Lower lobe of right lung (tissue), 2 donors: Measurements from ENCODE around the gene CEACAM18. TPM values are rescaled to one million over a fixed set of nuclear protein-coding genes. Genes with fewer than 3 reads are reported as not detected.

Experiments
- ATAC-seq, 2 donors: fragments of 200-7000 bp; cut with Tn5 transposase; one replicate each; pipeline ENCODE4 v1.9.1; 2020 to 2022; ENCODE audit warnings: mild to moderate bottlenecking in 2 of 2, moderate library complexity in 2 of 2
- DNase-seq: peaks from one replicate; pipeline ENCODE4 v3.0.0-alpha.2; 2020
- H3K27ac ChIP-seq: fragments of 200-600 bp; one replicate; pipeline ENCODE4 v1.8.0; 2022
- H3K27me3 ChIP-seq: fragments of 200-600 bp; one replicate; pipeline ENCODE4 v1.8.0; 2022; ENCODE audit warnings: low read depth
- H3K36me3 ChIP-seq: fragments of 200-600 bp; one replicate; pipeline ENCODE4 v1.8.0; 2022; ENCODE audit warnings: mild to moderate bottlenecking
- H3K4me1 ChIP-seq: fragments of 200-600 bp; one replicate; pipeline ENCODE4 v1.8.0; 2022
- H3K4me3 ChIP-seq: fragments of 200-600 bp; one replicate; pipeline ENCODE4 v1.8.0; 2022; ENCODE audit warnings: mild to moderate bottlenecking
- H3K9me3 ChIP-seq: fragments of 200-600 bp; one replicate; pipeline ENCODE4 v1.8.0; 2022
- CTCF ChIP-seq: fragments of 200-600 bp; IDR thresholded peaks from one replicate; pipeline ENCODE4 v1.8.0; 2022; ENCODE audit warnings: antibody characterized with exemption, mild to moderate bottlenecking
- intact Hi-C: fragments of 100-400 bp; cut with DNase I; formaldehyde crosslinking; loops from one replicate; pipeline ENCODE4 v1.11.0; 2022
- total RNA-seq: library from RNA; stranded (reverse); fragmentation: NEBNext Ultra II Directional; extraction: Animal tissue kit (Norgen Biotek cat#: 25700); gene quantifications from one replicate; pipeline ENCODE4 v1.2.1, GENCODE V29; 2021
- donor health status: DM: no; HTN: yes; CAD: no; lungs with severe emphysema.

CEACAM18 gene
- total RNA-seq, 1 donor from 2014 or later: not detected

DNA sequence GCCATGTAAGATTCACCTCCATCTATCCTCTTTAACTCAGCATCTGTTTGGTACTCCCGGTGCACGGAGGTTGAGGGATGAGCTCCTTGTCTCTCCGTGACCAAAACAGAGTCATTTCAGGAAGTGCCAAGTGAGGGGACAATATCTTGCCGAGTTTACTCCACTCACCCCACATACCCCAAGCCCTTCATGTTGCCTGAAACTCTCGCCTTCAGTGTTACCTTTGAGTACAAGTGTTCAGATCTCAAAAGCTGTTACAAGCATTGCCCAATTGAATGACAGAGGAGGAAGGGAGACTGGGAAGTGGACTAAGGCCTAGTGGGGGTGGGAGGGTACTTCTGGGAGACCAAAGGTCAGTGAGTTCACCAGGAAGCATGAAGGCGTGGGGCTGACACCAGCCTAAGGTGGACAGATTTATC, 29.3 kb downstream of the CEACAM18 start:
- no peaks in the 10 kb centered on the region for H3K9me3 ChIP-seq
- H3K27me3 ChIP-seq: no peaks in the 10 kb centered on the region
- H3K4me1 ChIP-seq: peaks cover 9% of the 10 kb centered on the region
- DNase-seq (no peak), ATAC-seq (peak; percentile 47)
- TF ChIP-seq CTCF: no peak
- intact Hi-C loops: no loop called here
- no peak overlapping the region for H3K27ac ChIP-seq
- no peaks in the 10 kb centered on the region for H3K36me3 ChIP-seq
- H3K4me3 ChIP-seq: no peak overlapping the region

DNA sequence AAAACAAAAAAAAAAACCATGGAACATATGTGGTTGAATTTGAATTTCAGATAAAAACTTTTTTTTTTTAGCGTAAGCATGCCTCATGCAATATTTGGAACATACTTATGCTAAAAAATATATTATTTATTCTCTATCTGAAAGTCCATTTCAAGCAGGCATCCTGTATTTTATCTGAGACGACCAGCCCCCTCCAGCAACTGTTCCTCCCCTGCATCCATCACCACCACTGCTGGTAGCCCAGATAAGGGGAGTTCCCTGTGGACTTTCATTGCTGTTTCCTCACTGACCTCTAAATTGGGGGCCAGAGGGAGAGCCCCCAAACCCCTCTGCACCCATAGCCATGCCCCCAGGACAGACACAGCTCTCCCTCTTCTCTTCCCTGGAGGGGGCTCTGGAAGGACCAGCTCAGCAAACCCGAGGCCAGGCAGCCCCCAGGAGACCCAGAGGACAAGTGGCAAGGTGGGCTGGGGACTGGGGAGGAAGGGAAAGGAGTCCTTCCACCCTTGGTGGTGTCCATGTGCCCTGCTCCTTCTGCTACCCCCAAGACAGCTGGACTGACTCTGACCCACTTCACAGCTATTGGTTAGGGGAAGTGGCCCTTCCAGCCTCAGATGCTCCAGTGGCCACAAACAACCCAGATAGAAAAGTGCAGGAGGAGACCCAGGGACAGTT, 29.9 kb downstream of the CEACAM18 start:
- intact Hi-C loops: no loop called here
- no peaks in the 10 kb centered on the region for H3K9me3 ChIP-seq
- ATAC-seq: no peak
- no peak overlapping the region for H3K4me3 ChIP-seq
- H3K36me3 ChIP-seq: no peaks in the 10 kb centered on the region
- H3K27ac ChIP-seq: no peak overlapping the region
- H3K27me3 ChIP-seq: no peaks in the 10 kb centered on the region
- H3K4me1 ChIP-seq: peaks cover 9% of the 10 kb centered on the region
- no peak for DNase-seq
- no peak for TF ChIP-seq CTCF

- no peak for DNase-seq
- H3K36me3 ChIP-seq: no peaks in the 10 kb centered on the region
- no peak overlapping the region for H3K4me3 ChIP-seq
- H3K27me3 ChIP-seq: no peaks in the 10 kb centered on the region
- H3K9me3 ChIP-seq: no peaks in the 10 kb centered on the region
- H3K27ac ChIP-seq: no peak overlapping the region
- intact Hi-C loops: no loop called here
- H3K4me1 ChIP-seq: peaks cover 9% of the 10 kb centered on the region
- no peak for TF ChIP-seq CTCF
- no peak for ATAC-seq
These were observed 31.7 kb downstream of the CEACAM18 start for GRCh38 chr19:51509823-51510660.

GRCh38 chr19:51511353-51511752, 33.0 kb downstream of the CEACAM18 start:
- Histone ChIP-seq H3K27ac (no peak overlapping the region), H3K4me1 (peaks cover 9% of the 10 kb centered on the region), H3K27me3 (no peaks in the 10 kb centered on the region), H3K36me3 (no peaks in the 10 kb centered on the region), H3K4me3 (no peak overlapping the region), H3K9me3 (no peaks in the 10 kb centered on the region)
- DNase-seq (no peak), ATAC-seq (no peak)
- no peak for TF ChIP-seq CTCF
- intact Hi-C loops: no loop called here

DNA sequence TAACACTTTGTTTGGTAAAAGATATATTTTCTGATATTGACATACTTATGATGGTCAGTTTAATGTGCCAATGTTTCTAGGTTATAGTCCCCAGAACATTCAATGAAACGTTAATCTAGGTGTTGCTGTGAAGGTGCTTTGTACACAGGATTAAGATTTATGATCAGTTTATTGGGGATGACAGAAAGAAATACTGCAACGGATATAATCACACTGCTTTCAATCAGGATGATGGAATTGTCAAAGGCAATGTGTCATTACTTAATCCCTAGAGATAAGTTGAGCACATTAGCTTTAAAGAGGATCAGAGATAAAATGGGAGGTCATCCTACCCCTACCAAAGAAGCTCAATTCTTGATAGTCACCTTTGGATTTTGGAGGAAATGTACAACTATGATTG, 35.6 kb downstream of the CEACAM18 start:
- intact Hi-C loops: no loop called here
- no peaks in the 10 kb centered on the region for H3K27me3 ChIP-seq
- H3K36me3 ChIP-seq: no peaks in the 10 kb centered on the region
- TF ChIP-seq CTCF: no peak
- H3K27ac ChIP-seq: no peak overlapping the region
- no peak for DNase-seq
- H3K4me3 ChIP-seq: no peak overlapping the region
- H3K9me3 ChIP-seq: no peaks in the 10 kb centered on the region
- no peak for ATAC-seq
- no peaks in the 10 kb centered on the region for H3K4me1 ChIP-seq
